RWPE1 (cell line): ENCODE results near the gene GATB.

ENCODE experiments used
- CTCF ChIA-PET: fragments of 350-600 bp; sonication (Branson Sonifier 250); formaldehyde crosslinking; extraction: SDS; loops from one replicate; lab custom pipeline; 2021; lab: Yijun Ruan, JAX
- POLR2A ChIA-PET: fragments of 400-600 bp; formaldehyde crosslinking; extraction: SDS; loops from one replicate; lab custom pipeline; 2020; ENCODE audit warnings: antibody characterized with exemption; ENCODE audit not compliant: low non-redundant PET; lab: Yijun Ruan, JAX
- DNase-seq: peaks from one replicate; pipeline ENCODE4 v3.0.0; 2012; ENCODE audit warnings: low spot score
- H3K27ac ChIP-seq: fragments of 450-650 bp; 2 replicates; pipeline ENCODE4 v1.5.1; 2017
- CTCF ChIP-seq: fragments of 450-650 bp; conservative IDR thresholded peaks from 2 replicates; pipeline ENCODE4 v1.5.1; 2017; ENCODE audit warnings: low read depth, mild to moderate bottlenecking

GATB gene

GRCh38 chr4:151641983-151642382, 118.8 kb downstream of the GATB start:
- ChIA-PET POLR2A (no interaction called here), CTCF (interaction anchor here (0.6 to 1.2 kb wide), 2 partner anchors 525 to 1262 kb away, joined by 4 read pairs; no protein-coding TSS in a partner anchor)
- H3K27ac ChIP-seq, result no peak overlapping the region
- no peak for TF ChIP-seq CTCF
- no peak for DNase-seq

- no peak for TF ChIP-seq CTCF
- POLR2A ChIA-PET, result no interaction called here
- no peak overlapping the region for H3K27ac ChIP-seq
- DNase-seq, result peak; percentile 20
- CTCF ChIA-PET, result interaction anchor here (1.2 kb wide), 1 partner anchor 524 kb away, joined by 4 read pairs; no protein-coding TSS in a partner anchor
Measured at GRCh38 chr4:151641167-151641566, 119.6 kb downstream of the GATB start.

- DNase-seq, result no peak
- ChIA-PET CTCF (interaction anchor here (0.5 to 0.6 kb wide), 3 partner anchors 59 to 927 kb away, joined by 3 read pairs; no protein-coding TSS in a partner anchor), POLR2A (no interaction called here)
- no peak for TF ChIP-seq CTCF
- H3K27ac ChIP-seq, result no peak overlapping the region
Measured at GRCh38 chr4:151640381-151640780, 120.4 kb downstream of the GATB start.

- CTCF ChIA-PET, result interaction anchor here (0.7 kb wide), 1 partner anchor 389 kb away, joined by 7 read pairs; no protein-coding TSS in a partner anchor
- no peak for DNase-seq
- no peak for TF ChIP-seq CTCF
- POLR2A ChIA-PET, result no interaction called here
- H3K27ac ChIP-seq, result no peak overlapping the region
Measured at GRCh38 chr4:151638295-151638858, 122.4 kb downstream of the GATB start.

GRCh38 chr4:151631349-151631748, 129.5 kb downstream of the GATB start:
- POLR2A ChIA-PET, result no interaction called here
- CTCF ChIA-PET, result no interaction called here
- no peak for DNase-seq
- no peak overlapping the region for H3K27ac ChIP-seq
- no peak for TF ChIP-seq CTCF

GRCh38 chr4:151629097-151629783, 131.6 kb downstream of the GATB start:
- H3K27ac ChIP-seq, result no peak overlapping the region
- DNase-seq, result no peak
- POLR2A ChIA-PET, result no interaction called here
- no peak for TF ChIP-seq CTCF
- CTCF ChIA-PET, result interaction anchor here (0.8 kb wide), 1 partner anchor 62 kb away, joined by 3 read pairs; no protein-coding TSS in a partner anchor
